IMR-90 (cell line): ENCODE data around the gene CREG2. TPM values are rescaled to one million over a fixed set of nuclear protein-coding genes. Genes with fewer than 3 reads are reported as not detected.

Experiments
- ATAC-seq: fragments of 200-7000 bp; cut with Tn5 transposase; 2 replicates; pipeline ENCODE4 v1.9.1; 2020; ENCODE audit warnings: low read depth, mild to moderate bottlenecking, moderate library complexity
- BruUV-seq: library from RNA; stranded (reverse); fragments of 400-500 nt; replicated peaks from 2 replicates; lab custom pipeline; 2021; lab: Mats Ljungman, UMichigan
- CTCF ChIA-PET: fragments of 300-600 bp; formaldehyde crosslinking; extraction: SDS; loops from one replicate; lab custom pipeline; 2021; ENCODE audit warnings: antibody characterized with exemption; lab: Yijun Ruan, JAX
- POLR2A ChIA-PET: fragments of 300-600 bp; sonication (Branson Sonifier 250); formaldehyde crosslinking; loops from one replicate; lab custom pipeline; 2022; ENCODE audit warnings: antibody characterized with exemption; ENCODE audit not compliant: unreplicated experiment; lab: Charles Lee
- DNase-seq: peaks from one replicate; pipeline ENCODE4 v3.0.0; 2013
- H2AFZ ChIP-seq: replicated peaks from 2 replicates; pipeline ENCODE3; 2013; ENCODE audit warnings: low read length, mild to moderate bottlenecking; ENCODE audit not compliant: poor library complexity
- H2AK5ac ChIP-seq: 2 replicates; pipeline ENCODE4 v1.6.1; 2013; ENCODE audit warnings: low read depth, low read length, inconsistent platforms
- H2AK9ac ChIP-seq: replicated peaks from 2 replicates; pipeline ENCODE3; 2013; ENCODE audit warnings: mild to moderate bottlenecking, low read depth, low read length, moderate library complexity; ENCODE audit not compliant: poor library complexity
- H2BK120ac ChIP-seq: 2 replicates; pipeline ENCODE4 v1.6.1; 2013; ENCODE audit warnings: low read depth, low read length, inconsistent platforms
- H2BK15ac ChIP-seq: 3 replicates; pipeline ENCODE4 v1.6.1; 2013; ENCODE audit warnings: low read depth, low read length, inconsistent platforms
- H2BK20ac ChIP-seq: 2 replicates; pipeline ENCODE4 v1.6.1; 2013; ENCODE audit warnings: low read depth, mild to moderate bottlenecking, inconsistent platforms, low read length, moderate library complexity
- H2BK5ac ChIP-seq: 2 replicates; pipeline ENCODE4 v1.6.1; 2013; ENCODE audit warnings: mild to moderate bottlenecking, low read depth, low read length, inconsistent platforms; ENCODE audit not compliant: poor library complexity, severe bottlenecking
- H3K14ac ChIP-seq: replicated peaks from 2 replicates; pipeline ENCODE4 v1.6.1; 2013; ENCODE audit warnings: low read depth, low read length, inconsistent platforms
- H3K18ac ChIP-seq: 2 replicates; pipeline ENCODE4 v1.6.1; 2013; ENCODE audit warnings: low read depth, low read length, control low read depth
- H3K23ac ChIP-seq: 2 replicates; pipeline ENCODE4 v1.6.1; 2013; ENCODE audit warnings: low read depth, low read length, inconsistent platforms
- H3K27ac ChIP-seq: 2 replicates; pipeline ENCODE4 v1.5.1; 2013; ENCODE audit warnings: mild to moderate bottlenecking, control low read depth, low read length; ENCODE audit not compliant: insufficient read depth
- H3K27me3 ChIP-seq: 2 replicates; pipeline ENCODE4 v1.6.1; 2013; ENCODE audit warnings: low read length; ENCODE audit not compliant: control insufficient read depth, insufficient read depth
- H3K36me3 ChIP-seq: 2 replicates; pipeline ENCODE4 v1.6.1; 2013; ENCODE audit warnings: low read length, mixed read lengths; ENCODE audit not compliant: control insufficient read depth, insufficient read depth
- H3K4ac ChIP-seq: 2 replicates; pipeline ENCODE4 v1.6.1; 2013; ENCODE audit warnings: low read depth, low read length, inconsistent platforms
- H3K4me1 ChIP-seq: 2 replicates; pipeline ENCODE4 v1.6.1; 2013; ENCODE audit warnings: low read length, mixed read lengths; ENCODE audit not compliant: control insufficient read depth, insufficient read depth
- H3K4me2 ChIP-seq: 2 replicates; pipeline ENCODE4 v1.6.1; 2013; ENCODE audit warnings: low read depth, mild to moderate bottlenecking, control low read depth, low read length, moderate library complexity
- H3K4me3 ChIP-seq: 2 replicates; pipeline ENCODE4 v1.5.1; 2013; ENCODE audit warnings: low read depth, mild to moderate bottlenecking, control low read depth, low read length, moderate library complexity; ENCODE audit not compliant: insufficient read depth
- H3K56ac ChIP-seq: 2 replicates; pipeline ENCODE4 v1.6.1; 2013; ENCODE audit warnings: low read length, inconsistent platforms; ENCODE audit not compliant: insufficient read depth; ENCODE audit errors: extremely low read depth
- H3K79me1 ChIP-seq, 2 experiments: 2 replicates each; pipeline ENCODE4 v1.6.1; 2013; ENCODE audit warnings: low read length in 2 of 2, inconsistent platforms in 1 of 2, low read depth in 1 of 2
- H3K9ac ChIP-seq: 2 replicates; pipeline ENCODE4 v1.6.1; 2013; ENCODE audit warnings: low read depth, low read length, control low read depth
- H3K9me1 ChIP-seq: 2 replicates; pipeline ENCODE4 v1.6.1; 2013; ENCODE audit warnings: low read length, inconsistent platforms; ENCODE audit not compliant: insufficient read depth
- H3K9me3 ChIP-seq: 2 replicates; pipeline ENCODE4 v1.6.1; 2013; ENCODE audit warnings: low read length; ENCODE audit not compliant: control insufficient read depth, insufficient read depth
- H4K20me1 ChIP-seq: 2 replicates; pipeline ENCODE4 v1.6.1; 2013; ENCODE audit warnings: low read length, inconsistent platforms; ENCODE audit not compliant: insufficient read depth
- H4K5ac ChIP-seq: 2 replicates; pipeline ENCODE4 v1.6.1; 2013; ENCODE audit warnings: mild to moderate bottlenecking, low read depth, low read length, control low read depth
- H4K8ac ChIP-seq, 2 experiments: 2 replicates each; pipeline ENCODE4 v1.6.1; 2013; ENCODE audit warnings: low read depth in 2 of 2, low read length in 2 of 2, control low read depth in 1 of 2, inconsistent platforms in 1 of 2
- H4K91ac ChIP-seq: 2 replicates; pipeline ENCODE4 v1.6.1; 2013; ENCODE audit warnings: low read depth, low read length, inconsistent platforms; ENCODE audit not compliant: insufficient read depth
- BHLHE40 ChIP-seq: fragments of 150-350 bp; IDR thresholded peaks from 2 replicates; pipeline ENCODE4 v1.6.1; 2016; ENCODE audit warnings: mild to moderate bottlenecking, low read depth, low read length
- CHD1 ChIP-seq: IDR thresholded peaks from 2 replicates; pipeline ENCODE4 v1.6.1; 2012; ENCODE audit warnings: low read depth, low read length, improper control_type of control experiment
- FOS ChIP-seq: fragments of 150-350 bp; IDR thresholded peaks from 2 replicates; pipeline ENCODE4 v1.6.1; 2016; ENCODE audit warnings: low read depth, low read length
- MAFK ChIP-seq: IDR thresholded peaks from 2 replicates; pipeline ENCODE4 v1.6.1; 2012; ENCODE audit warnings: low read depth, low read length, improper control_type of control experiment
- MAZ ChIP-seq: IDR thresholded peaks from 2 replicates; pipeline ENCODE4 v1.6.1; 2012; ENCODE audit warnings: low read depth, mild to moderate bottlenecking, low read length, improper control_type of control experiment, moderate library complexity, borderline replicate concordance
- MXI1 ChIP-seq: IDR thresholded peaks from 2 replicates; pipeline ENCODE4 v1.6.1; 2012; ENCODE audit warnings: low read depth, mild to moderate bottlenecking, low read length, moderate library complexity, borderline replicate concordance
- NFE2L2 ChIP-seq: fragments of 150-350 bp; IDR thresholded peaks from 2 replicates; pipeline ENCODE4 v1.6.1; 2016; ENCODE audit warnings: low read depth, mild to moderate bottlenecking, low read length
- POLR2A ChIP-seq: IDR thresholded peaks from 2 replicates; pipeline ENCODE4 v1.6.1; 2012; ENCODE audit warnings: mild to moderate bottlenecking, low read depth, low read length
- RAD21 ChIP-seq: IDR thresholded peaks from 2 replicates; pipeline ENCODE4 v1.6.1; 2012; ENCODE audit warnings: low read length, improper control_type of control experiment
- RCOR1 ChIP-seq: IDR thresholded peaks from 2 replicates; pipeline ENCODE4 v1.6.1; 2012; ENCODE audit warnings: mild to moderate bottlenecking, low read length, improper control_type of control experiment; ENCODE audit not compliant: insufficient replicate concordance
- RFX5 ChIP-seq: IDR thresholded peaks from 2 replicates; pipeline ENCODE4 v1.8.0; 2012; ENCODE audit warnings: low read depth, mild to moderate bottlenecking, low read length, moderate library complexity
- SMC3 ChIP-seq: fragments of 150-350 bp; IDR thresholded peaks from 2 replicates; pipeline ENCODE4 v1.6.1; 2016; ENCODE audit warnings: low read depth, mild to moderate bottlenecking, antibody characterized with exemption, low read length, moderate library complexity
- WGBS, 2 experiments: methylation state at CpG; one replicate each; pipeline versions ENCODE4 v1.1.5 to v1.1.7; 2013; ENCODE audit warnings: missing lambda C conversion rate in 2 of 2; ENCODE audit not compliant: insufficient read length in 1 of 2; ENCODE audit errors: extremely low coverage in 2 of 2; 5-methylcytosine and 5-hydroxymethylcytosine counted together
- dilution Hi-C: fragments of 300-500 bp; cut with HindIII; formaldehyde crosslinking; loops from one replicate; pipeline ENCODE4 v1.14.3; 2018; ENCODE audit warnings: low sequenced_read_pairs; ENCODE audit not compliant: unreplicated experiment
- in situ Hi-C: fragments of 300-500 bp; cut with MboI; formaldehyde crosslinking; loops from 3 replicates; pipeline ENCODE4 v1.14.3; 2019; ENCODE audit warnings: low sequenced_read_pairs, inconsistent platforms, mixed read lengths
- intact Hi-C: fragments of 100-400 bp; cut with micrococcal nuclease; formaldehyde crosslinking; loops from 2 replicates; pipeline ENCODE4 v1.10.0; 2022
- polyA plus RNA-seq, 3 experiments: library from polyadenylated mRNA; depleted of rRNA; stranded (reverse); fragments of >200 nt; gene quantifications; 2 replicates each; pipeline ENCODE4 v1.2.3, GENCODE V29; 2012; ENCODE audit warnings: low replicate concordance in 1 of 3
- total RNA-seq: library from RNA; depleted of rRNA; stranded (reverse); fragments of >200 nt; gene quantifications from 2 replicates; pipeline ENCODE4 v1.2.3, GENCODE V29; 2012
- TF ChIP-seq, protein P1 (sequence below): fragments of 150-350 bp; IDR thresholded peaks from 2 replicates; pipeline ENCODE4 v1.6.1; 2016; ENCODE audit warnings: low read depth, mild to moderate bottlenecking, low read length, moderate library complexity, borderline replicate concordance
- TF ChIP-seq, protein P2 (sequence below): fragments of 150-350 bp; IDR thresholded peaks from 2 replicates; pipeline ENCODE4 v1.6.1; 2017; ENCODE audit warnings: mild to moderate bottlenecking, antibody characterized with exemption, low read length, low read depth
- TF ChIP-seq, protein P3 (sequence below): conservative IDR thresholded peaks from 2 replicates; pipeline ENCODE4 v1.5.1; 2012; ENCODE audit warnings: mild to moderate bottlenecking, low read depth, low read length, improper control_type of control experiment

Gene CREG2
- total and polyA plus RNA-seq, 2 of the 4 experiments (the other 2 are of a cell fraction), result 0.17 TPM; not detected in 1

DNA sequence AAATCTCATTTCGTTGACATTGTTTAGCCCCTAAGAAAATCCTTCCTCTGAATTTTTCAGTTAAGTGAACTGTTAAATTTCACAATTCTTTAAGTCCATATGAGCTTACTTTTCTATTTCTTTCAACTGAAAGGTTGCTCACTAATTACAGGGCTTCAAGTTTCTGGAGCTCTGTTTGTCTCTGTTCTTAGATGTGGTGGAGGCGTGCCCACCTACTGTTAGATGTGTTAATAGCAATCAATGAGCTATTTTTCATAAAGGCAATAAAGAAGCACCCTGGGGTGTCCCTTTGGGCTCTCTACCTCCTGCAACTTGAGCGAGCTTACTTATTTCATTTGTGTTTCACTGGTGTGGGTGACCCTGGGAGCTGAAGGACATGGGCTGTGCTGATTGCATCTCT, 25.0 kb downstream of the CREG2 start:
- H3K27ac ChIP-seq, result no peak overlapping the region
- CTCF ChIA-PET, result interaction anchor here (0.7 kb wide), 1 partner anchor 33 kb away, joined by 3 read pairs; no protein-coding TSS in a partner anchor
- BruUV-seq, result no TSS peak
- ATAC-seq, result no peak
- POLR2A ChIA-PET, result no interaction called here
- no peak overlapping the region for H2BK5ac ChIP-seq
- no peak overlapping the region for H2BK15ac ChIP-seq
- H3K9me1 ChIP-seq, result 0 out of 2 replicates have a peak, but pooled peaks cover under 1% of the 10 kb centered on the region
- in situ Hi-C loops (no loop called here), dilution Hi-C loops (no loop called here), intact Hi-C loops (no loop called here)
- H2BK120ac ChIP-seq, result no peak overlapping the region
- no peak overlapping the region for H3K18ac ChIP-seq
- no peaks in the 10 kb centered on the region for H4K20me1 ChIP-seq
- H3K9me3 ChIP-seq, result no peaks in the 10 kb centered on the region
- peaks cover 32% of the 10 kb centered on the region for H3K27me3 ChIP-seq
- H3K4me3 ChIP-seq, result no peak overlapping the region
- no peak overlapping the region for H3K56ac ChIP-seq
- H3K23ac ChIP-seq, result no peak overlapping the region
- no peak overlapping the region for H3K9ac ChIP-seq
- TF ChIP-seq BHLHE40 (no peak), RAD21 (no peak), RFX5 (no peak), SMC3 (no peak), CHD1 (no peak), FOS (no peak), NFE2L2 (no peak), MAFK (no peak), MAZ (no peak), POLR2A (no peak), RCOR1 (no peak), MXI1 (no peak)
- TF ChIP-seq, protein P1, sequence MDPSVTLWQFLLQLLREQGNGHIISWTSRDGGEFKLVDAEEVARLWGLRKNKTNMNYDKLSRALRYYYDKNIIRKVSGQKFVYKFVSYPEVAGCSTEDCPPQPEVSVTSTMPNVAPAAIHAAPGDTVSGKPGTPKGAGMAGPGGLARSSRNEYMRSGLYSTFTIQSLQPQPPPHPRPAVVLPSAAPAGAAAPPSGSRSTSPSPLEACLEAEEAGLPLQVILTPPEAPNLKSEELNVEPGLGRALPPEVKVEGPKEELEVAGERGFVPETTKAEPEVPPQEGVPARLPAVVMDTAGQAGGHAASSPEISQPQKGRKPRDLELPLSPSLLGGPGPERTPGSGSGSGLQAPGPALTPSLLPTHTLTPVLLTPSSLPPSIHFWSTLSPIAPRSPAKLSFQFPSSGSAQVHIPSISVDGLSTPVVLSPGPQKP, result no peak
- TF ChIP-seq, protein P2, sequence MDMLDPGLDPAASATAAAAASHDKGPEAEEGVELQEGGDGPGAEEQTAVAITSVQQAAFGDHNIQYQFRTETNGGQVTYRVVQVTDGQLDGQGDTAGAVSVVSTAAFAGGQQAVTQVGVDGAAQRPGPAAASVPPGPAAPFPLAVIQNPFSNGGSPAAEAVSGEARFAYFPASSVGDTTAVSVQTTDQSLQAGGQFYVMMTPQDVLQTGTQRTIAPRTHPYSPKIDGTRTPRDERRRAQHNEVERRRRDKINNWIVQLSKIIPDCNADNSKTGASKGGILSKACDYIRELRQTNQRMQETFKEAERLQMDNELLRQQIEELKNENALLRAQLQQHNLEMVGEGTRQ, result no peak
- TF ChIP-seq, protein P3, sequence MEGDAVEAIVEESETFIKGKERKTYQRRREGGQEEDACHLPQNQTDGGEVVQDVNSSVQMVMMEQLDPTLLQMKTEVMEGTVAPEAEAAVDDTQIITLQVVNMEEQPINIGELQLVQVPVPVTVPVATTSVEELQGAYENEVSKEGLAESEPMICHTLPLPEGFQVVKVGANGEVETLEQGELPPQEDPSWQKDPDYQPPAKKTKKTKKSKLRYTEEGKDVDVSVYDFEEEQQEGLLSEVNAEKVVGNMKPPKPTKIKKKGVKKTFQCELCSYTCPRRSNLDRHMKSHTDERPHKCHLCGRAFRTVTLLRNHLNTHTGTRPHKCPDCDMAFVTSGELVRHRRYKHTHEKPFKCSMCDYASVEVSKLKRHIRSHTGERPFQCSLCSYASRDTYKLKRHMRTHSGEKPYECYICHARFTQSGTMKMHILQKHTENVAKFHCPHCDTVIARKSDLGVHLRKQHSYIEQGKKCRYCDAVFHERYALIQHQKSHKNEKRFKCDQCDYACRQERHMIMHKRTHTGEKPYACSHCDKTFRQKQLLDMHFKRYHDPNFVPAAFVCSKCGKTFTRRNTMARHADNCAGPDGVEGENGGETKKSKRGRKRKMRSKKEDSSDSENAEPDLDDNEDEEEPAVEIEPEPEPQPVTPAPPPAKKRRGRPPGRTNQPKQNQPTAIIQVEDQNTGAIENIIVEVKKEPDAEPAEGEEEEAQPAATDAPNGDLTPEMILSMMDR, result no peak
- no peak overlapping the region for H3K4ac ChIP-seq
- no CpG with 5 or more reads among the region's 3 CpGs for WGBS, 2 experiments
- no peak overlapping the region for H3K14ac ChIP-seq
- no peak overlapping the region for H4K91ac ChIP-seq
- no peak overlapping the region for H4K8ac ChIP-seq
- no peak overlapping the region for H2BK20ac ChIP-seq
- no peak for DNase-seq
- no peak overlapping the region for H4K5ac ChIP-seq
- no peaks in the 10 kb centered on the region for H3K79me1 ChIP-seq
- H2AK9ac ChIP-seq, result no peak overlapping the region
- H3K4me1 ChIP-seq, result no peaks in the 10 kb centered on the region
- no peaks in the 10 kb centered on the region for H3K36me3 ChIP-seq
- no peak overlapping the region for H2AFZ ChIP-seq
- no peak overlapping the region for H2AK5ac ChIP-seq
- no peak overlapping the region for H3K4me2 ChIP-seq
